K562 (cell line): ENCODE data around the gene ATF4. TPM values are rescaled to one million over a fixed set of nuclear protein-coding genes. Genes with fewer than 3 reads are reported as not detected.

ENCODE experiments used
- CBX8 ChIP-seq: fragments of 200-600 bp; sonication (generic); IDR thresholded peaks from 2 replicates; pipeline ENCODE4 v1.6.1; 2012; ENCODE audit warnings: borderline replicate concordance, mixed run types, low read depth, mild to moderate bottlenecking, moderate library complexity, mixed read lengths, low read length, control low read depth, inconsistent platforms; ENCODE audit not compliant: poor library complexity, severe bottlenecking; ENCODE audit errors: extremely low read depth
- TRIM28 ChIP-seq: fragments of 450-650 bp; IDR thresholded peaks from 2 replicates; pipeline ENCODE4 v1.6.1; 2017
- ZFP91 ChIP-seq: sonication (generic); formaldehyde crosslinking; IDR thresholded peaks from 2 replicates; pipeline ENCODE4 v1.8.0; 2022; ENCODE audit warnings: mild to moderate bottlenecking, missing genetic modification reagents
- polyA plus RNA-seq, 8 experiments: library from polyadenylated mRNA; depleted of rRNA in 4 of 8; stranded (reverse) in 5 of 8; unstranded in 3 of 8; fragments of >200 nt; fragmentation: Nextera tagmentation in 2 of 8; fragmentation: Illumina TruSeq in 1 of 8; extraction: Ambion mirVana in 2 of 8; extraction: Trizol in 1 of 8; gene quantifications; 2 replicates each; pipeline versions ENCODE4 v1.2.1 to v1.2.3, GENCODE V29; 2011 to 2014; ENCODE audit warnings: inconsistent platforms in 1 of 8, missing spikeins in 1 of 8
- total RNA-seq, 7 experiments: library from RNA; depleted of rRNA in 6 of 7; stranded (reverse); fragments of >200 nt in 6 of 7; fragmentation: Illumina TruSeq in 2 of 7; extraction: Trizol in 2 of 7; gene quantifications; 2 replicates each; pipeline versions ENCODE4 v1.2.1 to v1.2.3, GENCODE V29; 2011 to 2021; ENCODE audit warnings: low replicate concordance in 1 of 7
- TF ChIP-seq, protein P1 (sequence below), 2 experiments: IDR thresholded peaks; 2 replicates each; pipeline ENCODE4 v1.6.1; 2012; ENCODE audit warnings: improper control_type of control experiment in 2 of 2, low read depth in 2 of 2, low read length in 2 of 2, borderline replicate concordance in 1 of 2

The ATF4 gene
- total and polyA plus RNA-seq, 9 of the 15 experiments (the other 6 are each of a cell fraction or from before 2014, with no cell fraction given) = 93.1 to 723 (median 355) TPM

- TF ChIP-seq, protein P1, sequence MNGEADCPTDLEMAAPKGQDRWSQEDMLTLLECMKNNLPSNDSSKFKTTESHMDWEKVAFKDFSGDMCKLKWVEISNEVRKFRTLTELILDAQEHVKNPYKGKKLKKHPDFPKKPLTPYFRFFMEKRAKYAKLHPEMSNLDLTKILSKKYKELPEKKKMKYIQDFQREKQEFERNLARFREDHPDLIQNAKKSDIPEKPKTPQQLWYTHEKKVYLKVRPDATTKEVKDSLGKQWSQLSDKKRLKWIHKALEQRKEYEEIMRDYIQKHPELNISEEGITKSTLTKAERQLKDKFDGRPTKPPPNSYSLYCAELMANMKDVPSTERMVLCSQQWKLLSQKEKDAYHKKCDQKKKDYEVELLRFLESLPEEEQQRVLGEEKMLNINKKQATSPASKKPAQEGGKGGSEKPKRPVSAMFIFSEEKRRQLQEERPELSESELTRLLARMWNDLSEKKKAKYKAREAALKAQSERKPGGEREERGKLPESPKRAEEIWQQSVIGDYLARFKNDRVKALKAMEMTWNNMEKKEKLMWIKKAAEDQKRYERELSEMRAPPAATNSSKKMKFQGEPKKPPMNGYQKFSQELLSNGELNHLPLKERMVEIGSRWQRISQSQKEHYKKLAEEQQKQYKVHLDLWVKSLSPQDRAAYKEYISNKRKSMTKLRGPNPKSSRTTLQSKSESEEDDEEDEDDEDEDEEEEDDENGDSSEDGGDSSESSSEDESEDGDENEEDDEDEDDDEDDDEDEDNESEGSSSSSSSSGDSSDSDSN (IDR thresholded peaks at IDR 0.05; ENCODE audit: borderline replicate concordance in 1 of 2, low read depth in 2 of 2, low read length in 2 of 2) = peak in 1 of 2 experiments; percentile 95; a peak in 2 of 4 replicates
- TF ChIP-seq TRIM28 (no peak), CBX8 (no peak), ZFP91 (CRISPR knock-in tag) (no peak)
Measured at GRCh38 chr22:39474351-39475111, 45.8 kb upstream of the ATF4 start (continued).
